Measurements from ENCODE around the gene VCL.

DNA sequence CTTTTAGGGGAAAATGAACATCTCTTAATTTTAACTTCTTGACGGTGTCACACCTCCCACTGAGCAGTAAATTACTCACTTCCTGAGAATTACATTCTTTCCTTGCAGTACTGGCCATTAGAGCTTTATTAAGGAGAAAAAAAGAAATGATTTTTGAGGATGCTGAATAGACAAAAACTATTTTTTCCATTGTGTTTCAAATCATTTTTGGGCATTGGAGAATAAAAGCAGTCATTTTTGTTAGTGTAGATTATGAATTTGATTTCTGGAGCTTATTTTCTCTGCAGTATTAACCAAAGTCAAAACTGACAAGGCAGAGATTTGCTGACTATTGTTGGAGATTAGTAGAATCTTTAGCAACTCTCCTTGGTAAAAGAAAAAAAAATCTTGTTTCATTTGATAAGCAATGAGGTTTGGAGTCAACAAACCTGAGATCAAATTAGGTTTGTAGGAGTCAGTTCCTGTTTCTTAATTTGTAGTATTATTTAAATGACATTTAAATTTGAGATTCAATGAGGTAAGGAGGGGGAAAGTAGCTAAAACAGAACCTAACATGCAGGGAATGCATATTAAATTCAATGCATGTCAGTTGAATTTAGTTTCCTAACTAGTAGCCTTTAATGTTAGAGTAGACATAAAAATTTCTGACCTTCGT lies 82.1 kb downstream of the VCL start:
- TF ChIP-seq, protein P1, sequence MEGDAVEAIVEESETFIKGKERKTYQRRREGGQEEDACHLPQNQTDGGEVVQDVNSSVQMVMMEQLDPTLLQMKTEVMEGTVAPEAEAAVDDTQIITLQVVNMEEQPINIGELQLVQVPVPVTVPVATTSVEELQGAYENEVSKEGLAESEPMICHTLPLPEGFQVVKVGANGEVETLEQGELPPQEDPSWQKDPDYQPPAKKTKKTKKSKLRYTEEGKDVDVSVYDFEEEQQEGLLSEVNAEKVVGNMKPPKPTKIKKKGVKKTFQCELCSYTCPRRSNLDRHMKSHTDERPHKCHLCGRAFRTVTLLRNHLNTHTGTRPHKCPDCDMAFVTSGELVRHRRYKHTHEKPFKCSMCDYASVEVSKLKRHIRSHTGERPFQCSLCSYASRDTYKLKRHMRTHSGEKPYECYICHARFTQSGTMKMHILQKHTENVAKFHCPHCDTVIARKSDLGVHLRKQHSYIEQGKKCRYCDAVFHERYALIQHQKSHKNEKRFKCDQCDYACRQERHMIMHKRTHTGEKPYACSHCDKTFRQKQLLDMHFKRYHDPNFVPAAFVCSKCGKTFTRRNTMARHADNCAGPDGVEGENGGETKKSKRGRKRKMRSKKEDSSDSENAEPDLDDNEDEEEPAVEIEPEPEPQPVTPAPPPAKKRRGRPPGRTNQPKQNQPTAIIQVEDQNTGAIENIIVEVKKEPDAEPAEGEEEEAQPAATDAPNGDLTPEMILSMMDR (IDR thresholded peaks at IDR 0.05) = no peak
- TF ChIP-seq RCOR1 (IDR thresholded peaks at IDR 0.05; ENCODE audit: low read length) (no peak), GATA2 (CRISPR knock-in tag; IDR thresholded peaks at IDR 0.05) (no peak), FOXJ3 (CRISPR knock-in tag; IDR thresholded peaks at IDR 0.05) (no peak), POLR2AphosphoS5 (IDR thresholded peaks at IDR 0.05; ENCODE audit: low read depth, low read length) (no peak), YY1 (IDR thresholded peaks at IDR 0.05; ENCODE audit: low read depth) (no peak), EZH2phosphoT487 (IDR thresholded peaks at IDR 0.05; ENCODE audit: borderline replicate concordance, low read depth) (no peak), TCF12 (IDR thresholded peaks at IDR 0.05) (peak; percentile 29; the same call in 1 of the 2 replicates), SMC3 (IDR thresholded peaks at IDR 0.05; ENCODE audit: low read depth, low read length) (no peak), TAF1 (IDR thresholded peaks at IDR 0.05; ENCODE audit: borderline replicate concordance, low read depth, low read length) (no peak)
- TF ChIP-seq, protein P2, sequence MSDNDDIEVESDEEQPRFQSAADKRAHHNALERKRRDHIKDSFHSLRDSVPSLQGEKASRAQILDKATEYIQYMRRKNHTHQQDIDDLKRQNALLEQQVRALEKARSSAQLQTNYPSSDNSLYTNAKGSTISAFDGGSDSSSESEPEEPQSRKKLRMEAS (IDR thresholded peaks at IDR 0.05; ENCODE audit: low read depth) = no peak
- TF ChIP-seq, protein P3, sequence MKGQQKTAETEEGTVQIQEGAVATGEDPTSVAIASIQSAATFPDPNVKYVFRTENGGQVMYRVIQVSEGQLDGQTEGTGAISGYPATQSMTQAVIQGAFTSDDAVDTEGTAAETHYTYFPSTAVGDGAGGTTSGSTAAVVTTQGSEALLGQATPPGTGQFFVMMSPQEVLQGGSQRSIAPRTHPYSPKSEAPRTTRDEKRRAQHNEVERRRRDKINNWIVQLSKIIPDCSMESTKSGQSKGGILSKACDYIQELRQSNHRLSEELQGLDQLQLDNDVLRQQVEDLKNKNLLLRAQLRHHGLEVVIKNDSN (IDR thresholded peaks at IDR 0.05; ENCODE audit: borderline replicate concordance, low read depth) = no peak

All from SK-N-SH (cell line).